IMR-90 (cell line): ENCODE results near the gene SYT6. TPM values are rescaled to one million over a fixed set of nuclear protein-coding genes. Genes with fewer than 3 reads are reported as not detected.

Experiments used
- ATAC-seq: fragments of 200-7000 bp; cut with Tn5 transposase; 2 replicates; pipeline ENCODE4 v1.9.1; 2020; ENCODE audit warnings: low read depth, mild to moderate bottlenecking, moderate library complexity
- BruUV-seq: library from RNA; stranded (reverse); fragments of 400-500 nt; replicated peaks from 2 replicates; lab custom pipeline; 2021; lab: Mats Ljungman, UMichigan
- CTCF ChIA-PET: fragments of 300-600 bp; formaldehyde crosslinking; extraction: SDS; loops from one replicate; lab custom pipeline; 2021; ENCODE audit warnings: antibody characterized with exemption; lab: Yijun Ruan, JAX
- POLR2A ChIA-PET: fragments of 300-600 bp; sonication (Branson Sonifier 250); formaldehyde crosslinking; loops from one replicate; lab custom pipeline; 2022; ENCODE audit warnings: antibody characterized with exemption; ENCODE audit not compliant: unreplicated experiment; lab: Charles Lee
- DNase-seq: peaks from one replicate; pipeline ENCODE4 v3.0.0; 2013
- H2AFZ ChIP-seq: replicated peaks from 2 replicates; pipeline ENCODE3; 2013; ENCODE audit warnings: low read length, mild to moderate bottlenecking; ENCODE audit not compliant: poor library complexity
- H2AK5ac ChIP-seq: 2 replicates; pipeline ENCODE4 v1.6.1; 2013; ENCODE audit warnings: low read depth, low read length, inconsistent platforms
- H2AK9ac ChIP-seq: replicated peaks from 2 replicates; pipeline ENCODE3; 2013; ENCODE audit warnings: mild to moderate bottlenecking, low read depth, low read length, moderate library complexity; ENCODE audit not compliant: poor library complexity
- H2BK120ac ChIP-seq: 2 replicates; pipeline ENCODE4 v1.6.1; 2013; ENCODE audit warnings: low read depth, low read length, inconsistent platforms
- H2BK15ac ChIP-seq: 3 replicates; pipeline ENCODE4 v1.6.1; 2013; ENCODE audit warnings: low read depth, low read length, inconsistent platforms
- H2BK20ac ChIP-seq: 2 replicates; pipeline ENCODE4 v1.6.1; 2013; ENCODE audit warnings: low read depth, mild to moderate bottlenecking, inconsistent platforms, low read length, moderate library complexity
- H2BK5ac ChIP-seq: 2 replicates; pipeline ENCODE4 v1.6.1; 2013; ENCODE audit warnings: mild to moderate bottlenecking, low read depth, low read length, inconsistent platforms; ENCODE audit not compliant: poor library complexity, severe bottlenecking
- H3K14ac ChIP-seq: replicated peaks from 2 replicates; pipeline ENCODE4 v1.6.1; 2013; ENCODE audit warnings: low read depth, low read length, inconsistent platforms
- H3K18ac ChIP-seq: 2 replicates; pipeline ENCODE4 v1.6.1; 2013; ENCODE audit warnings: low read depth, low read length, control low read depth
- H3K23ac ChIP-seq: 2 replicates; pipeline ENCODE4 v1.6.1; 2013; ENCODE audit warnings: low read depth, low read length, inconsistent platforms
- H3K27ac ChIP-seq: 2 replicates; pipeline ENCODE4 v1.5.1; 2013; ENCODE audit warnings: mild to moderate bottlenecking, control low read depth, low read length; ENCODE audit not compliant: insufficient read depth
- H3K27me3 ChIP-seq: 2 replicates; pipeline ENCODE4 v1.6.1; 2013; ENCODE audit warnings: low read length; ENCODE audit not compliant: control insufficient read depth, insufficient read depth
- H3K36me3 ChIP-seq: 2 replicates; pipeline ENCODE4 v1.6.1; 2013; ENCODE audit warnings: low read length, mixed read lengths; ENCODE audit not compliant: control insufficient read depth, insufficient read depth
- H3K4ac ChIP-seq: 2 replicates; pipeline ENCODE4 v1.6.1; 2013; ENCODE audit warnings: low read depth, low read length, inconsistent platforms
- H3K4me1 ChIP-seq: 2 replicates; pipeline ENCODE4 v1.6.1; 2013; ENCODE audit warnings: low read length, mixed read lengths; ENCODE audit not compliant: control insufficient read depth, insufficient read depth
- H3K4me2 ChIP-seq: 2 replicates; pipeline ENCODE4 v1.6.1; 2013; ENCODE audit warnings: low read depth, mild to moderate bottlenecking, control low read depth, low read length, moderate library complexity
- H3K4me3 ChIP-seq: 2 replicates; pipeline ENCODE4 v1.5.1; 2013; ENCODE audit warnings: low read depth, mild to moderate bottlenecking, control low read depth, low read length, moderate library complexity; ENCODE audit not compliant: insufficient read depth
- H3K56ac ChIP-seq: 2 replicates; pipeline ENCODE4 v1.6.1; 2013; ENCODE audit warnings: low read length, inconsistent platforms; ENCODE audit not compliant: insufficient read depth; ENCODE audit errors: extremely low read depth
- H3K79me1 ChIP-seq, 2 experiments: 2 replicates each; pipeline ENCODE4 v1.6.1; 2013; ENCODE audit warnings: low read length in 2 of 2, inconsistent platforms in 1 of 2, low read depth in 1 of 2
- H3K9ac ChIP-seq: 2 replicates; pipeline ENCODE4 v1.6.1; 2013; ENCODE audit warnings: low read depth, low read length, control low read depth
- H3K9me1 ChIP-seq: 2 replicates; pipeline ENCODE4 v1.6.1; 2013; ENCODE audit warnings: low read length, inconsistent platforms; ENCODE audit not compliant: insufficient read depth
- H3K9me3 ChIP-seq: 2 replicates; pipeline ENCODE4 v1.6.1; 2013; ENCODE audit warnings: low read length; ENCODE audit not compliant: control insufficient read depth, insufficient read depth
- H4K20me1 ChIP-seq: 2 replicates; pipeline ENCODE4 v1.6.1; 2013; ENCODE audit warnings: low read length, inconsistent platforms; ENCODE audit not compliant: insufficient read depth
- H4K5ac ChIP-seq: 2 replicates; pipeline ENCODE4 v1.6.1; 2013; ENCODE audit warnings: mild to moderate bottlenecking, low read depth, low read length, control low read depth
- H4K8ac ChIP-seq, 2 experiments: 2 replicates each; pipeline ENCODE4 v1.6.1; 2013; ENCODE audit warnings: low read depth in 2 of 2, low read length in 2 of 2, control low read depth in 1 of 2, inconsistent platforms in 1 of 2
- H4K91ac ChIP-seq: 2 replicates; pipeline ENCODE4 v1.6.1; 2013; ENCODE audit warnings: low read depth, low read length, inconsistent platforms; ENCODE audit not compliant: insufficient read depth
- BHLHE40 ChIP-seq: fragments of 150-350 bp; IDR thresholded peaks from 2 replicates; pipeline ENCODE4 v1.6.1; 2016; ENCODE audit warnings: mild to moderate bottlenecking, low read depth, low read length
- CEBPB ChIP-seq: IDR thresholded peaks from 2 replicates; pipeline ENCODE4 v1.6.1; 2012; ENCODE audit warnings: low read depth, low read length, improper control_type of control experiment
- CTCF ChIP-seq: conservative IDR thresholded peaks from 2 replicates; pipeline ENCODE4 v1.5.1; 2012; ENCODE audit warnings: mild to moderate bottlenecking, low read depth, low read length, improper control_type of control experiment
- ELK1 ChIP-seq: fragments of 150-350 bp; IDR thresholded peaks from 2 replicates; pipeline ENCODE4 v1.6.1; 2016; ENCODE audit warnings: low read depth, mild to moderate bottlenecking, low read length, moderate library complexity, borderline replicate concordance
- FOS ChIP-seq: fragments of 150-350 bp; IDR thresholded peaks from 2 replicates; pipeline ENCODE4 v1.6.1; 2016; ENCODE audit warnings: low read depth, low read length
- MAFK ChIP-seq: IDR thresholded peaks from 2 replicates; pipeline ENCODE4 v1.6.1; 2012; ENCODE audit warnings: low read depth, low read length, improper control_type of control experiment
- MAZ ChIP-seq: IDR thresholded peaks from 2 replicates; pipeline ENCODE4 v1.6.1; 2012; ENCODE audit warnings: low read depth, mild to moderate bottlenecking, low read length, improper control_type of control experiment, moderate library complexity, borderline replicate concordance
- MXI1 ChIP-seq: IDR thresholded peaks from 2 replicates; pipeline ENCODE4 v1.6.1; 2012; ENCODE audit warnings: low read depth, mild to moderate bottlenecking, low read length, moderate library complexity, borderline replicate concordance
- NFE2L2 ChIP-seq: fragments of 150-350 bp; IDR thresholded peaks from 2 replicates; pipeline ENCODE4 v1.6.1; 2016; ENCODE audit warnings: low read depth, mild to moderate bottlenecking, low read length
- POLR2A ChIP-seq: IDR thresholded peaks from 2 replicates; pipeline ENCODE4 v1.6.1; 2012; ENCODE audit warnings: mild to moderate bottlenecking, low read depth, low read length
- RAD21 ChIP-seq: IDR thresholded peaks from 2 replicates; pipeline ENCODE4 v1.6.1; 2012; ENCODE audit warnings: low read length, improper control_type of control experiment
- RCOR1 ChIP-seq: IDR thresholded peaks from 2 replicates; pipeline ENCODE4 v1.6.1; 2012; ENCODE audit warnings: mild to moderate bottlenecking, low read length, improper control_type of control experiment; ENCODE audit not compliant: insufficient replicate concordance
- RFX5 ChIP-seq: IDR thresholded peaks from 2 replicates; pipeline ENCODE4 v1.8.0; 2012; ENCODE audit warnings: low read depth, mild to moderate bottlenecking, low read length, moderate library complexity
- SMC3 ChIP-seq: fragments of 150-350 bp; IDR thresholded peaks from 2 replicates; pipeline ENCODE4 v1.6.1; 2016; ENCODE audit warnings: low read depth, mild to moderate bottlenecking, antibody characterized with exemption, low read length, moderate library complexity
- USF2 ChIP-seq: fragments of 150-350 bp; IDR thresholded peaks from 2 replicates; pipeline ENCODE4 v1.6.1; 2017; ENCODE audit warnings: mild to moderate bottlenecking, antibody characterized with exemption, low read length, low read depth
- WGBS, 2 experiments: methylation state at CpG; one replicate each; pipeline versions ENCODE4 v1.1.5 to v1.1.7; 2013; ENCODE audit warnings: missing lambda C conversion rate in 2 of 2; ENCODE audit not compliant: insufficient read length in 1 of 2; ENCODE audit errors: extremely low coverage in 2 of 2; 5-methylcytosine and 5-hydroxymethylcytosine counted together
- dilution Hi-C: fragments of 300-500 bp; cut with HindIII; formaldehyde crosslinking; loops from one replicate; pipeline ENCODE4 v1.14.3; 2018; ENCODE audit warnings: low sequenced_read_pairs; ENCODE audit not compliant: unreplicated experiment
- in situ Hi-C: fragments of 300-500 bp; cut with MboI; formaldehyde crosslinking; loops from 3 replicates; pipeline ENCODE4 v1.14.3; 2019; ENCODE audit warnings: low sequenced_read_pairs, inconsistent platforms, mixed read lengths
- intact Hi-C: fragments of 100-400 bp; cut with micrococcal nuclease; formaldehyde crosslinking; loops from 2 replicates; pipeline ENCODE4 v1.10.0; 2022
- polyA plus RNA-seq, 3 experiments: library from polyadenylated mRNA; depleted of rRNA; stranded (reverse); fragments of >200 nt; gene quantifications; 2 replicates each; pipeline ENCODE4 v1.2.3, GENCODE V29; 2012; ENCODE audit warnings: low replicate concordance in 1 of 3
- total RNA-seq: library from RNA; depleted of rRNA; stranded (reverse); fragments of >200 nt; gene quantifications from 2 replicates; pipeline ENCODE4 v1.2.3, GENCODE V29; 2012

The SYT6 gene
- total and polyA plus RNA-seq, 2 of the 4 experiments (the other 2 are of a cell fraction): not detected

GRCh38 chr1:114080511-114081436, 72.9 kb downstream of the SYT6 start:
- no peak overlapping the region for H2BK120ac ChIP-seq
- H3K23ac ChIP-seq: no peak overlapping the region
- peaks cover 30% of the 10 kb centered on the region for H3K27me3 ChIP-seq
- H2AFZ ChIP-seq: no peak overlapping the region
- DNase-seq (no peak), ATAC-seq (no peak)
- in situ Hi-C loops (no loop called here), dilution Hi-C loops (no loop called here), intact Hi-C loops (no loop called here)
- no peak overlapping the region for H3K14ac ChIP-seq
- no peak overlapping the region for H4K5ac ChIP-seq
- H3K4ac ChIP-seq: no peak overlapping the region
- no peaks in the 10 kb centered on the region for H3K36me3 ChIP-seq
- no peak overlapping the region for H3K27ac ChIP-seq
- H3K4me2 ChIP-seq: no peak overlapping the region
- H4K91ac ChIP-seq: no peak overlapping the region
- H3K9ac ChIP-seq: no peak overlapping the region
- no peak overlapping the region for H3K4me3 ChIP-seq
- BruUV-seq: no TSS peak
- WGBS, 2 experiments: 78% methylated on average over 6 of the region's 13 CpGs; no CpG with 5 or more reads in 1 of the 2 experiments
- no peak overlapping the region for H3K18ac ChIP-seq
- no peak overlapping the region for H2BK5ac ChIP-seq
- POLR2A ChIA-PET: no interaction called here
- no peak overlapping the region for H4K8ac ChIP-seq
- no peak overlapping the region for H3K56ac ChIP-seq
- CTCF ChIA-PET: no interaction called here
- no peak overlapping the region for H2AK9ac ChIP-seq
- H3K79me1 ChIP-seq: no peaks in the 10 kb centered on the region
- no peak overlapping the region for H2BK15ac ChIP-seq
- H4K20me1 ChIP-seq: no peaks in the 10 kb centered on the region
- no peaks in the 10 kb centered on the region for H3K9me3 ChIP-seq
- H2BK20ac ChIP-seq: no peak overlapping the region
- H2AK5ac ChIP-seq: no peak overlapping the region
- no peaks in the 10 kb centered on the region for H3K4me1 ChIP-seq
- no peaks in the 10 kb centered on the region for H3K9me1 ChIP-seq
- TF ChIP-seq USF2: no peak
- TF ChIP-seq CEBPB: no peak
- no peak for TF ChIP-seq POLR2A
- no peak for TF ChIP-seq FOS
- TF ChIP-seq BHLHE40: no peak
- TF ChIP-seq RCOR1: no peak
- no peak for TF ChIP-seq RFX5
- TF ChIP-seq RAD21: no peak
- no peak for TF ChIP-seq CTCF
- TF ChIP-seq NFE2L2: no peak
- TF ChIP-seq MXI1: no peak
- TF ChIP-seq MAZ: no peak
- TF ChIP-seq ELK1: no peak
- TF ChIP-seq SMC3: no peak
- TF ChIP-seq MAFK: no peak
